A549 (cell line): ENCODE measurements around the gene TMEM163. TPM values are rescaled to one million over a fixed set of nuclear protein-coding genes. Genes with fewer than 3 reads are reported as not detected.

ENCODE experiments used
- ATAC-seq, 2 experiments: fragments of 200-7000 bp in 1 of 2; fragments of >200 bp in 1 of 2; cut with Nextera tagmentation in 1 of 2; cut with Tn5 transposase in 1 of 2; 3 replicates each; pipeline versions ENCODE4 v1.8.0 to v1.9.1; 2018 to 2020; ENCODE audit warnings: mild to moderate bottlenecking in 1 of 2, moderate library complexity in 1 of 2
- CTCF ChIA-PET: fragments of 300-600 bp; sonication (Branson Sonifier 250); formaldehyde crosslinking; extraction: SDS; loops from one replicate; lab custom pipeline; 2021; ENCODE audit warnings: antibody characterized with exemption, inconsistent platforms; lab: Yijun Ruan, JAX
- POLR2A ChIA-PET: fragments of 350-600 bp; formaldehyde crosslinking; extraction: SDS; loops from one replicate; lab custom pipeline; 2021; ENCODE audit warnings: antibody characterized with exemption, inconsistent platforms; lab: Yijun Ruan, JAX
- DNase-seq, 2 experiments: peaks; one replicate each; pipeline versions ENCODE4 v3.0.0 to v3.0.0-alpha.2; 2011 to 2016; ENCODE audit warnings: low read depth in 1 of 2, low spot score in 1 of 2
- FAIRE-seq: peaks from 2 replicates; lab custom pipeline; 2011; peaks lifted over from hg19 to GRCh38; lab: Jason Lieb, UNC
- H3K27ac ChIP-seq, 2 experiments: fragments of >200 bp; sonication (Bioruptor Twin); formaldehyde crosslinking; 3 replicates each; pipeline ENCODE4 v1.5.1; 2016 to 2017
- H3K4me1 ChIP-seq: fragments of >200 bp; sonication (Bioruptor Twin); formaldehyde crosslinking; 3 replicates; pipeline ENCODE4 v1.6.1; 2016
- H3K4me2 ChIP-seq: fragments of >200 bp; sonication (Bioruptor Twin); formaldehyde crosslinking; 3 replicates; pipeline ENCODE4 v1.6.1; 2016
- H3K4me3 ChIP-seq: fragments of >200 bp; sonication (Bioruptor Twin); formaldehyde crosslinking; 3 replicates; pipeline ENCODE4 v1.5.1; 2016
- H3K9me3 ChIP-seq: fragments of >200 bp; sonication (Bioruptor Twin); formaldehyde crosslinking; 3 replicates; pipeline ENCODE4 v1.6.1; 2016
- BHLHE40 ChIP-seq: IDR thresholded peaks from 2 replicates; pipeline ENCODE4 v1.6.1; 2012; ENCODE audit warnings: low read depth, low read length, inconsistent platforms
- CBX2 ChIP-seq: fragments of 200-600 bp; sonication (generic); IDR thresholded peaks from 2 replicates; pipeline ENCODE4 v1.6.1; 2016; ENCODE audit warnings: low read depth, mild to moderate bottlenecking, borderline replicate concordance
- CBX8 ChIP-seq: fragments of 200-600 bp; sonication (generic); IDR thresholded peaks from 2 replicates; pipeline ENCODE4 v1.6.1; 2016
- CHD4 ChIP-seq: fragments of 200-600 bp; sonication (generic); IDR thresholded peaks from 2 replicates; pipeline ENCODE4 v1.6.1; 2016; ENCODE audit warnings: antibody characterized with exemption, mild to moderate bottlenecking, borderline replicate concordance
- EHF ChIP-seq: fragments of 250-450 bp; sonication (Bioruptor Pico); IDR thresholded peaks from 2 replicates; pipeline ENCODE4 v1.5.0; 2020; ENCODE audit warnings: mild to moderate bottlenecking
- EHMT2 ChIP-seq: fragments of 200-600 bp; sonication (generic); IDR thresholded peaks from 2 replicates; pipeline ENCODE4 v1.6.1; 2016; ENCODE audit warnings: antibody characterized with exemption, low read depth, mild to moderate bottlenecking, moderate library complexity
- HDAC2 ChIP-seq: fragments of 200-600 bp; sonication (generic); IDR thresholded peaks from 2 replicates; pipeline ENCODE4 v1.6.1; 2016
- HEYL ChIP-seq: fragments of 250-450 bp; sonication (Bioruptor Pico); IDR thresholded peaks from 2 replicates; pipeline ENCODE4 v1.8.0; 2021; ENCODE audit warnings: mild to moderate bottlenecking, moderate library complexity
- HMGXB4 ChIP-seq: fragments of 250-450 bp; sonication (Bioruptor Pico); IDR thresholded peaks from 2 replicates; pipeline ENCODE4 v1.5.0; 2021; ENCODE audit warnings: mild to moderate bottlenecking, moderate library complexity, borderline replicate concordance
- HOXB13 ChIP-seq: fragments of 250-450 bp; sonication (Bioruptor Pico); IDR thresholded peaks from 2 replicates; pipeline ENCODE4 v1.5.0; 2020; ENCODE audit warnings: low read depth, mild to moderate bottlenecking, moderate library complexity
- JUN ChIP-seq, 2 experiments: fragments of >200 bp; sonication (Bioruptor Twin); formaldehyde crosslinking; IDR thresholded peaks; 2 replicates in 1 of 2; 3 replicates in 1 of 2; pipeline ENCODE4 v1.6.1; 2016 to 2017
- JUNB ChIP-seq: fragments of >200 bp; sonication (Bioruptor Twin); formaldehyde crosslinking; IDR thresholded peaks from 2 replicates; pipeline ENCODE4 v1.6.1; 2016
- KDM1A ChIP-seq: fragments of 200-600 bp; sonication (generic); IDR thresholded peaks from 2 replicates; pipeline ENCODE4 v1.6.1; 2016; ENCODE audit warnings: low read depth, mild to moderate bottlenecking
- NFE2L2 ChIP-seq: fragments of 150-350 bp; conservative IDR thresholded peaks from 2 replicates; pipeline ENCODE4 v1.6.1; 2014; ENCODE audit warnings: low read length
- NR3C1 ChIP-seq: fragments of >200 bp; sonication (Bioruptor Twin); formaldehyde crosslinking; IDR thresholded peaks from 3 replicates; pipeline ENCODE4 v1.6.1; 2017
- PBX3 ChIP-seq: IDR thresholded peaks from 2 replicates; pipeline ENCODE4 v1.6.1; 2012
- RCOR1 ChIP-seq: fragments of 150-350 bp; IDR thresholded peaks from 2 replicates; pipeline ENCODE4 v1.6.1; 2014; ENCODE audit warnings: antibody characterized with exemption, low read length, low read depth
- REST ChIP-seq: fragments of 200-600 bp; sonication (generic); IDR thresholded peaks from 2 replicates; pipeline ENCODE4 v1.6.1; 2016; ENCODE audit warnings: antibody characterized with exemption, mild to moderate bottlenecking, moderate library complexity
- RFX5 ChIP-seq: fragments of 450-650 bp; IDR thresholded peaks from 2 replicates; pipeline ENCODE4 v1.7.1; 2014; ENCODE audit warnings: antibody characterized with exemption, mild to moderate bottlenecking, moderate library complexity
- SREBF2 ChIP-seq: fragments of 450-650 bp; IDR thresholded peaks from 2 replicates; pipeline ENCODE4 v1.6.1; 2014; ENCODE audit warnings: mild to moderate bottlenecking, moderate library complexity
- TP53 ChIP-seq: fragments of 250-450 bp; sonication (Bioruptor Pico); IDR thresholded peaks from 2 replicates; pipeline ENCODE4 v1.5.0; 2021; ENCODE audit warnings: mild to moderate bottlenecking, moderate library complexity
- ZC3H11A ChIP-seq: fragments of 450-650 bp; IDR thresholded peaks from 2 replicates; pipeline ENCODE4 v1.6.1; 2014; ENCODE audit warnings: antibody characterized with exemption, mild to moderate bottlenecking
- WGBS: methylation state at CpG from one replicate; pipeline ENCODE4 v1.1.6; 2017; ENCODE audit errors: missing lambda C conversion rate; 5-methylcytosine and 5-hydroxymethylcytosine counted together
- polyA plus RNA-seq, 4 experiments: library from polyadenylated mRNA; depleted of rRNA in 3 of 4; stranded (reverse); fragments of >200 nt; fragmentation: RNase III in 1 of 4; extraction: RNeasy Plus Mini Kit Qiagen cat#74134 plus additional on column Dnase treatment in 1 of 4; gene quantifications; 2 replicates in 3 of 4; 3 replicates in 1 of 4; pipeline ENCODE4 v1.2.3, GENCODE V29; 2011 to 2017

The TMEM163 gene
- polyA plus RNA-seq, 2 of the 4 experiments (the other 2 are of a cell fraction): not detected

GRCh38 chr2:134413912-134414311 is 304.9 kb downstream of the TMEM163 start:
- WGBS: 70% methylated on average over 2 of the region's 2 CpGs
- ATAC-seq: no peak
- TF ChIP-seq TP53 (CRISPR knock-in tag) (no peak), BHLHE40 (no peak), HDAC2 (no peak), CHD4 (no peak), PBX3 (no peak), SREBF2 (no peak)
- no peak for FAIRE-seq
- H3K9me3 ChIP-seq: no peaks in the 10 kb centered on the region
- no peak for DNase-seq
- CTCF ChIA-PET: interaction anchor here (0.9 to 4.5 kb wide), 3 partner anchors 7 to 295 kb away, joined by 3 to 59 read pairs (median 4); no protein-coding TSS in a partner anchor
- 0 out of 3 replicates have a peak, but pooled peaks cover under 1% of the 10 kb centered on the region for H3K4me1 ChIP-seq
- no peak overlapping the region for H3K4me3 ChIP-seq
- POLR2A ChIA-PET: no interaction called here
- H3K27ac ChIP-seq: no peak overlapping the region
- H3K4me2 ChIP-seq: no peak overlapping the region

- no peak for DNase-seq
- FAIRE-seq: no peak
- Histone ChIP-seq H3K4me3 (no peak overlapping the region), H3K4me1 (0 out of 3 replicates have a peak, but pooled peaks cover 4% of the 10 kb centered on the region), H3K9me3 (no peaks in the 10 kb centered on the region), H3K4me2 (no peak overlapping the region), H3K27ac (no peak overlapping the region)
- CTCF ChIA-PET: interaction anchor here (1.5 to 4.5 kb wide), 3 partner anchors 8 to 294 kb away, joined by 4 to 59 read pairs (median 6); no protein-coding TSS in a partner anchor
- TF ChIP-seq NFE2L2 (no peak), KDM1A (no peak), RCOR1 (no peak), REST (no peak), JUN (IDR thresholded peaks at IDR 0.05) (no peak), NR3C1 (no peak), JUNB (no peak), SREBF2 (no peak), HEYL (CRISPR knock-in tag) (no peak), EHF (CRISPR knock-in tag) (no peak), HDAC2 (no peak), HMGXB4 (CRISPR knock-in tag) (no peak), RFX5 (no peak), CBX2 (no peak), ZC3H11A (no peak), CBX8 (no peak), CHD4 (no peak), HOXB13 (CRISPR knock-in tag) (no peak), EHMT2 (no peak)
- no peak for ATAC-seq
- POLR2A ChIA-PET: no interaction called here
- WGBS: 96% methylated on average over 1 of the region's 1 CpG
These were observed 305.4 kb downstream of the TMEM163 start for GRCh38 chr2:134413430-134413829.
